Hindlimb muscle (tissue), 1 donor: ENCODE results near the gene UGP2. TPM values are rescaled to one million over a fixed set of nuclear protein-coding genes. Genes with fewer than 3 reads are reported as not detected.
"Not testable (repeated sequence)": the region's sequence is repeated elsewhere in the genome, so short reads cannot be mapped to it uniquely, and the experiment has no call there.

Experiments
- DNase-seq: peaks from one replicate; pipeline ENCODE4 v3.0.0-alpha.2; 2013
- polyA plus RNA-seq: library from polyadenylated mRNA; unstranded; fragments of 120-200 nt; gene quantifications from one replicate; pipeline ENCODE4 v1.2.1, GENCODE V29; 2013; ENCODE audit not compliant: insufficient read length

The UGP2 gene
- polyA plus RNA-seq = 293 TPM

- DNase-seq = peak; percentile 93
Measured at GRCh38 chr2:63841254-63842022, at the start of gene UGP2. UGP2 (plus strand) TSS chr2:63841896; CDS start chr2:63842186, 290 bp downstream.

GRCh38 chr2:63792530-63792929, 49.2 kb upstream of the UGP2 start:
- DNase-seq = no peak

GRCh38 chr2:63796366-63796765, 45.3 kb upstream of the UGP2 start:
- no peak for DNase-seq

GRCh38 chr2:63796796-63797195, 44.9 kb upstream of the UGP2 start:
- DNase-seq = no peak

GRCh38 chr2:63801455-63801854, 40.2 kb upstream of the UGP2 start:
- DNase-seq = no peak

GRCh38 chr2:63805412-63805811, 36.3 kb upstream of the UGP2 start:
- no peak for DNase-seq

GRCh38 chr2:63808036-63808435, 33.7 kb upstream of the UGP2 start:
- DNase-seq = not testable (repeated sequence)

GRCh38 chr2:63808911-63809310, 32.8 kb upstream of the UGP2 start:
- DNase-seq = not testable (repeated sequence)

GRCh38 chr2:63811063-63811462, 30.6 kb upstream of the UGP2 start:
- no peak for DNase-seq

- not testable (repeated sequence) for DNase-seq
Measured at GRCh38 chr2:63811870-63812269, 29.8 kb upstream of the UGP2 start.

GRCh38 chr2:63814114-63814513, 27.6 kb upstream of the UGP2 start:
- no peak for DNase-seq

- DNase-seq = no peak
Measured at GRCh38 chr2:63817382-63817781, 24.3 kb upstream of the UGP2 start.

- DNase-seq = no peak
Measured at GRCh38 chr2:63818271-63818670, 23.4 kb upstream of the UGP2 start.

GRCh38 chr2:63819256-63819655, 22.4 kb upstream of the UGP2 start:
- DNase-seq = no peak

- peak; percentile 64 for DNase-seq
Measured at GRCh38 chr2:63819765-63820717, 21.7 kb upstream of the UGP2 start.

- DNase-seq = no peak
Measured at GRCh38 chr2:63820969-63821368, 20.7 kb upstream of the UGP2 start.

GRCh38 chr2:63821396-63821795, 20.3 kb upstream of the UGP2 start:
- no peak for DNase-seq

GRCh38 chr2:63822478-63822877, 19.2 kb upstream of the UGP2 start:
- no peak for DNase-seq

GRCh38 chr2:63827749-63828148, 13.9 kb upstream of the UGP2 start:
- DNase-seq = no peak

GRCh38 chr2:63831176-63831575, 10.5 kb upstream of the UGP2 start:
- DNase-seq = no peak

GRCh38 chr2:63834401-63834800, 7.3 kb upstream of the UGP2 start:
- DNase-seq = no peak

GRCh38 chr2:63837036-63837594, 4.6 kb upstream of the UGP2 start:
- no peak for DNase-seq
